ENCODE measurements around the gene RETN.

Gene RETN

GRCh38 chr19:7709932-7710460, 41.1 kb downstream of the RETN start:
- DNase-seq, result no peak

GRCh38 chr19:7710616-7711015, 41.8 kb downstream of the RETN start:
- no peak for DNase-seq

DNA sequence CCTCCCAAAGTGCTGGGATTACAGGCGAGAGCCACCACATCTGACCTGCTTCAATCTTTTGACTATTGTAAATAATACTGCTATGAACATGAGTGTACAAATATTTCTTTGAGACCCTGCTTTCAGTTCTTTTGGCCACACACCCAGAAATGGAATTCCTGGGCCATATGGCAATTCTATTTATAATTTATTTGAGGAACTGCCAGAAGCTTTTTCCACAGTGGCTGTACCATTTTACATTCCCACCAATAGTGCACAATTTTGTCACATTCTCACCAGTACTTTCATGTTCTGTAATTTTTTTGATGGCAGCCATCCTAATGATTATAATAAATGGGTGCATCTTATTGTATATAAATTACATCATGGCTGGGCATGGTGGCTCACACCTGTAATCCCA, 46.8 kb downstream of the RETN start:
- DNase-seq, result no peak

- no peak for DNase-seq
These were observed 47.9 kb downstream of the RETN start for GRCh38 chr19:7716762-7717161.

GRCh38 chr19:7718668-7719067, 49.8 kb downstream of the RETN start:
- no peak for DNase-seq
